HCT116 (cell line): ENCODE measurements around the gene MAP2K4. TPM values are rescaled to one million over a fixed set of nuclear protein-coding genes. Genes with fewer than 3 reads are reported as not detected.

Source experiments
- ATAC-seq: fragments of 200-7000 bp; cut with Tn5 transposase; 2 replicates; pipeline ENCODE4 v1.9.1; 2020; ENCODE audit warnings: mild to moderate bottlenecking, moderate library complexity
- BruUV-seq: library from RNA; stranded (reverse); fragments of 400-500 nt; replicated peaks from 2 replicates; lab custom pipeline; 2021; lab: Mats Ljungman, UMichigan
- CTCF ChIA-PET: fragments of 300-600 bp; sonication (Branson Sonifier 250); formaldehyde crosslinking; loops from one replicate; lab custom pipeline; 2021; ENCODE audit warnings: antibody characterized with exemption; lab: Charles Lee
- POLR2A ChIA-PET: fragments of 300-600, 350-600 bp; sonication (Branson Sonifier 250); formaldehyde crosslinking; loops from one replicate; lab custom pipeline; 2021; ENCODE audit warnings: antibody characterized with exemption; lab: Charles Lee
- RAD21 ChIA-PET, 2 experiments: fragments of 300-600 bp; sonication (Branson Sonifier 250); formaldehyde crosslinking; loops; one replicate each; lab custom pipeline; 2023; ENCODE audit warnings: low total read pairs in 2 of 2; ENCODE audit not compliant: uncharacterized antibody in 2 of 2, unreplicated experiment in 2 of 2, low non-redundant PET in 1 of 2; lab: Charles Lee
- DNase-seq: peaks from one replicate; pipeline ENCODE4 v3.0.0-alpha.2; 2010; ENCODE audit warnings: low read depth, low spot score
- H2AFZ ChIP-seq: fragments of 200-600 bp; shearing (Covaris generic), sonication (generic); 2 replicates; pipeline ENCODE4 v1.6.1; 2017; ENCODE audit warnings: low read depth, mixed run types, mixed read lengths, antibody characterized with exemption, low read length; ENCODE audit not compliant: poor library complexity, severe bottlenecking
- H3K27ac ChIP-seq: 2 replicates; pipeline ENCODE4 v1.5.1; 2012; ENCODE audit warnings: low read depth, low read length
- H3K27me3 ChIP-seq: fragments of 200-600 bp; sonication (generic); 2 replicates; pipeline ENCODE4 v1.6.1; 2016; ENCODE audit warnings: mixed run types, low read length, mixed read lengths; ENCODE audit not compliant: insufficient read depth
- H3K36me3 ChIP-seq, 2 experiments: fragments of 200-500 bp in 1 of 2; fragments of 200-600 bp in 1 of 2; sonication (Bioruptor generic) in 1 of 2; sonication (generic) in 1 of 2; 2 replicates each; pipeline versions ENCODE4 v1.5.1 to v1.6.1; 2014 to 2016; ENCODE audit warnings: low read length in 2 of 2, inconsistent platforms in 1 of 2, mixed read lengths in 1 of 2, mixed run types in 1 of 2; ENCODE audit not compliant: insufficient read depth in 2 of 2, control insufficient read depth in 1 of 2
- H3K4me1 ChIP-seq, 2 experiments: fragments of 200-600 bp in 1 of 2; sonication (generic) in 1 of 2; 2 replicates each; pipeline versions ENCODE4 v1.5.1 to v1.6.1; 2012 to 2017; ENCODE audit warnings: low read length in 2 of 2, inconsistent platforms in 1 of 2, mild to moderate bottlenecking in 1 of 2, mixed read lengths in 1 of 2, mixed run types in 1 of 2, moderate library complexity in 1 of 2; ENCODE audit not compliant: insufficient read depth in 2 of 2, control insufficient read depth in 1 of 2
- H3K4me2 ChIP-seq: fragments of 200-600 bp; sonication (generic); 2 replicates; pipeline ENCODE4 v1.6.1; 2017; ENCODE audit warnings: mixed run types, low read length, mixed read lengths
- H3K4me3 ChIP-seq, 2 experiments: fragments of 200-600 bp in 1 of 2; sonication (generic) in 1 of 2; replicated peaks in 1 of 2; 2 replicates each; pipeline ENCODE4 v1.5.1; 2011 to 2016; ENCODE audit warnings: low read length in 2 of 2, control low read depth in 1 of 2, low read depth in 1 of 2, mild to moderate bottlenecking in 1 of 2, mixed read lengths in 1 of 2, mixed run types in 1 of 2
- H3K79me2 ChIP-seq: fragments of 200-600 bp; sonication (generic); 2 replicates; pipeline ENCODE4 v1.6.1; 2017; ENCODE audit warnings: mild to moderate bottlenecking, mixed run types, low read length, moderate library complexity, mixed read lengths; ENCODE audit not compliant: insufficient read depth
- H3K9ac ChIP-seq: fragments of 200-600 bp; sonication (generic); 2 replicates; pipeline ENCODE4 v1.6.1; 2016; ENCODE audit warnings: low read length, mixed read lengths
- H3K9me2 ChIP-seq: fragments of 200-600 bp; sonication (generic), shearing (Covaris generic); 2 replicates; pipeline ENCODE4 v1.6.1; 2017; ENCODE audit warnings: mixed run types, mild to moderate bottlenecking, moderate library complexity; ENCODE audit not compliant: insufficient read depth
- H3K9me3 ChIP-seq, 2 experiments: fragments of 200-500 bp in 1 of 2; fragments of 200-600 bp in 1 of 2; sonication (Bioruptor generic) in 1 of 2; sonication (generic) in 1 of 2; 2 replicates each; pipeline ENCODE4 v1.6.1; 2014 to 2017; ENCODE audit warnings: low read length in 2 of 2, mixed read lengths in 2 of 2, inconsistent platforms in 1 of 2, low read depth in 1 of 2, mild to moderate bottlenecking in 1 of 2, mixed run types in 1 of 2, moderate library complexity in 1 of 2; ENCODE audit not compliant: control insufficient read depth in 1 of 2, insufficient read depth in 1 of 2
- H4K20me1 ChIP-seq: fragments of 200-600 bp; sonication (generic), shearing (Covaris generic); 2 replicates; pipeline ENCODE4 v1.6.1; 2017; ENCODE audit warnings: mixed run types, mild to moderate bottlenecking, moderate library complexity; ENCODE audit not compliant: insufficient read depth
- ATF3 ChIP-seq: IDR thresholded peaks from 2 replicates; pipeline ENCODE4 v1.6.1; 2012
- EZH2phosphoT487 ChIP-seq: fragments of 200-600 bp; IDR thresholded peaks from 2 replicates; pipeline ENCODE4 v1.6.1; 2018; ENCODE audit warnings: antibody characterized with exemption, borderline replicate concordance
- JUND ChIP-seq: IDR thresholded peaks from 2 replicates; pipeline ENCODE4 v1.6.1; 2012
- SP1 ChIP-seq: IDR thresholded peaks from 2 replicates; pipeline ENCODE4 v1.6.1; 2012; ENCODE audit warnings: low read depth
- YY1 ChIP-seq: IDR thresholded peaks from 2 replicates; pipeline ENCODE4 v1.6.1; 2011; ENCODE audit warnings: low read length, low read depth, moderate library complexity, mild to moderate bottlenecking; ENCODE audit not compliant: insufficient replicate concordance; ENCODE audit errors: extremely low read depth
- ZNF274 ChIP-seq: fragments of 200-500 bp; sonication (Bioruptor generic); IDR thresholded peaks from 2 replicates; pipeline ENCODE4 v1.6.1; 2014; ENCODE audit warnings: mild to moderate bottlenecking, low read depth, low read length, inconsistent platforms
- intact Hi-C: fragments of 100-400 bp; cut with micrococcal nuclease; formaldehyde crosslinking; loops from 2 replicates; pipeline ENCODE4 v1.10.0; 2022
- total RNA-seq: library from RNA; stranded (reverse); gene quantifications from one replicate; pipeline ENCODE4 v1.2.1, GENCODE V29; 2021; ENCODE audit not compliant: unreplicated experiment
- TF ChIP-seq, protein P1 (sequence below), 3 experiments: fragments of 200-600 bp in 1 of 3; sonication (generic) in 1 of 3; IDR thresholded peaks in 2 of 3; conservative IDR thresholded peaks in 1 of 3; 2 replicates each; pipeline ENCODE4 v1.5.1; 2012 to 2017; ENCODE audit warnings: low read depth in 2 of 3, low read length in 2 of 3, antibody characterized with exemption in 1 of 3, borderline replicate concordance in 1 of 3, control low read depth in 1 of 3, mild to moderate bottlenecking in 1 of 3, mixed read lengths in 1 of 3, mixed run types in 1 of 3, moderate library complexity in 1 of 3; ENCODE audit not compliant: insufficient read depth in 1 of 3

The MAP2K4 gene
- total RNA-seq, 1 experiment from 2014 or later, result 42.3 TPM

- Histone ChIP-seq H3K4me2 (no peak overlapping the region), H2AFZ (no peak overlapping the region), H4K20me1 (no peaks in the 10 kb centered on the region), H3K9me2 (no peaks in the 10 kb centered on the region), H3K9me3 (no peaks in the 10 kb centered on the region), H3K27me3 (no peaks in the 10 kb centered on the region), H3K4me3 (no peak overlapping the region), H3K9ac (no peak overlapping the region), H3K79me2 (no peaks in the 10 kb centered on the region), H3K4me1 (no peaks in the 10 kb centered on the region), H3K36me3 (peaks cover 5 to 22% of the 10 kb centered on the region in 2 experiments), H3K27ac (no peak overlapping the region)
- POLR2A ChIA-PET, result no interaction called here
- BruUV-seq, result no TSS peak
- intact Hi-C loops, result no loop called here
- CTCF ChIA-PET, result no interaction called here
- DNase-seq (no peak), ATAC-seq (no peak)
- TF ChIP-seq SP1 (no peak), EZH2phosphoT487 (no peak), JUND (no peak), ZNF274 (no peak)
- RAD21 ChIA-PET, result no interaction called here
Measured at GRCh38 chr17:12114686-12115418, 94.2 kb downstream of the MAP2K4 start.

DNA sequence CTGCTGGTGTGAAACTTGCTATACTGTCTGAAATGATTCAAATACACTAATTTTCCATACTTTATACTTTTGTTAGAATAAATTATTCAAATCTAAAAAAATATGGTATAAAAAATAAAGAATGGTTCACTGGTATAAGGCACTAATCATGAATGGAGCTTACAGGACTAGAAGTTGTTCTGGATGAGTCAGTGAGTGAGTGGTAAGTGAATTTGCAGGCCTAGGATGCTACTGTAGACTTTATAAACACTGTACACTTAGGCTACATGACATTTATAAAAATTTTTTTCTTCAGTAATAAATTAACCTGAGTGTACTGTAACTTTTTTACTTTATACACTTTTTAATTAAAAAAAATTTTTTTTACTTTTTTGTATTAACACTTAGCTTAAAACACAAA is 95.5 kb downstream of the MAP2K4 start:
- ATAC-seq, result no peak
- Histone ChIP-seq H3K4me3 (no peak overlapping the region), H3K4me1 (no peaks in the 10 kb centered on the region), H3K79me2 (no peaks in the 10 kb centered on the region), H3K9me3 (no peaks in the 10 kb centered on the region), H2AFZ (no peak overlapping the region), H3K27ac (no peak overlapping the region), H3K9me2 (no peaks in the 10 kb centered on the region), H3K4me2 (no peak overlapping the region), H3K9ac (no peak overlapping the region), H3K27me3 (no peaks in the 10 kb centered on the region), H4K20me1 (no peaks in the 10 kb centered on the region), H3K36me3 (peaks cover 5 to 19% of the 10 kb centered on the region in 2 experiments)
- DNase-seq, result no peak
- BruUV-seq, result no TSS peak
- TF ChIP-seq ATF3 (no peak), YY1 (no peak), SP1 (no peak)
- TF ChIP-seq, protein P1, sequence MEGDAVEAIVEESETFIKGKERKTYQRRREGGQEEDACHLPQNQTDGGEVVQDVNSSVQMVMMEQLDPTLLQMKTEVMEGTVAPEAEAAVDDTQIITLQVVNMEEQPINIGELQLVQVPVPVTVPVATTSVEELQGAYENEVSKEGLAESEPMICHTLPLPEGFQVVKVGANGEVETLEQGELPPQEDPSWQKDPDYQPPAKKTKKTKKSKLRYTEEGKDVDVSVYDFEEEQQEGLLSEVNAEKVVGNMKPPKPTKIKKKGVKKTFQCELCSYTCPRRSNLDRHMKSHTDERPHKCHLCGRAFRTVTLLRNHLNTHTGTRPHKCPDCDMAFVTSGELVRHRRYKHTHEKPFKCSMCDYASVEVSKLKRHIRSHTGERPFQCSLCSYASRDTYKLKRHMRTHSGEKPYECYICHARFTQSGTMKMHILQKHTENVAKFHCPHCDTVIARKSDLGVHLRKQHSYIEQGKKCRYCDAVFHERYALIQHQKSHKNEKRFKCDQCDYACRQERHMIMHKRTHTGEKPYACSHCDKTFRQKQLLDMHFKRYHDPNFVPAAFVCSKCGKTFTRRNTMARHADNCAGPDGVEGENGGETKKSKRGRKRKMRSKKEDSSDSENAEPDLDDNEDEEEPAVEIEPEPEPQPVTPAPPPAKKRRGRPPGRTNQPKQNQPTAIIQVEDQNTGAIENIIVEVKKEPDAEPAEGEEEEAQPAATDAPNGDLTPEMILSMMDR (IDR thresholded peaks at IDR 0.05 in 2 of 3, conservative IDR thresholded peaks at IDR 0.05 in 1 of 3; ENCODE audit: borderline replicate concordance in 1 of 3, insufficient read depth in 1 of 3, low read depth in 2 of 3, low read length in 2 of 3), result no peak
- CTCF ChIA-PET, result no interaction called here
- RAD21 ChIA-PET, result no interaction called here
- intact Hi-C loops, result no loop called here
- POLR2A ChIA-PET, result no interaction called here
